SKM-1 (cell line): ENCODE results near the gene SGTB.
"Not testable (repeated sequence)": the region's sequence is repeated elsewhere in the genome, so short reads cannot be mapped to it uniquely, and the experiment has no call there.

ENCODE experiments used
- DNase-seq: peaks from one replicate; lab custom pipeline; 2025; ENCODE audit not compliant: unreplicated experiment; lab: John Stamatoyannopoulos, UW

SGTB gene

DNA sequence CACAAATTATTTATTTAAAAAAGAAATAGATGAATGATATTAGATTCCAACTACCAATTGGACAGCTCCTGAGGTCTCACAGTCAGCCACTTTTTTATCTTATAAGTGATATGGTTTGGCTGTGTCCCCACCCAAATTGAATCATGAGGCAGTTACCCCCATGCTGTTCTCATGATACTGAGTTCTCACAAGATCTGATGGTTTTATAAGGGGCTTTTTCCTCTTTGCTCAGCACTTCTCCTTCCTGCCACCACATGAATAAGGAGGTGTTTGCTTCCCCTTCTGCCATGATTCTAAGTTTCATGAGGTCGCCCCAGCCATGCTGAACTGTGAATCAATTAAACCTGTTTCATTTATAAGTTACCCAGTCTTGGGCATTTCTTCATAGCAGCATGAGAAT lies 13.0 kb upstream of the SGTB start:
- DNase-seq, result no peak

DNA sequence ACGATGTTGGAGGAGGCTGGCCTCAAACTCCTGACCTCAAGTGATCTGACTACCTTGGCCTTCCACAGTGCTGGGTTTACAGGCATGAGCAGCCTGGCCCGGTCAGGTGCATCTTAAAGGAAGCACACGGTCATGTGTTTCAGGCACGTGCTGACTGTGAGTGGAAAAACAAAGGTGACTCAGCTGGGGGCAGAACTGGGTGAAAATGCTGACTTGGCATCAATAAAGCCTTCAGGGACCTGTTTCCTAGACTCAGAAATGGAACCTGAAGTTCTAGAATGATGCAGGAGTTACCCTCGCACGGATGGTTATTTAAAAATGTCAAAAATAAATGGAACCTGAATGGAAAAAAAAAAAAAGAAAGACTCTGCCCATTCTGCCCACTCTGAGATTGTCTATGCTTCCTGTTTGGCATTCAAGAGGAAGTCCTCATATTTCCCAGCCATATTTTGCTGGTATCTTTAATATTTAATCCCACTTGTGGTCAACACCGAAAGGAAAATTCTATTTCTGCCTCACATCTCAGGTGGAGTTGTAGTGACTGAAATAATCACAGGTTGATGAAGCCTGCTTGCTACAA lies 12.4 kb upstream of the SGTB start:
- DNase-seq, result not testable (repeated sequence)

DNA sequence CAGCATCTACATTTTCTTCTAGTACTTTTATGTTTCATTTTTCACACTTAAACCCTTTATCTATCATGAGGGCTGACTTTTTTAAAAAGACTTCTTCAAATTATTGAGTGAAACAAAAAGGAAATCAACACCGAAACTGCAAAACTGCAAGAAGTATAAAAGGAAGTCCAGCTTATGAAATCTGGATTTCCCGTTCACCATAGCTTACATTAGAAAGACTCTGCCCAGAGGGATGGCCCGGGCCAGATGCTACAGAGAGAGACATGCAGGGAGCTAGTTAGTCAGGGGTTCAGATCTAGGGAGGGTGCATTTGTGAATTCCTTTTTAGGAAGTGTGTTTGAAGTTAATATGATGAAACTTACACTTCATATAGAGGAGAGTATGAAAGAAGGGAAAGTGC lies 10.1 kb upstream of the SGTB start:
- not testable (repeated sequence) for DNase-seq

DNA sequence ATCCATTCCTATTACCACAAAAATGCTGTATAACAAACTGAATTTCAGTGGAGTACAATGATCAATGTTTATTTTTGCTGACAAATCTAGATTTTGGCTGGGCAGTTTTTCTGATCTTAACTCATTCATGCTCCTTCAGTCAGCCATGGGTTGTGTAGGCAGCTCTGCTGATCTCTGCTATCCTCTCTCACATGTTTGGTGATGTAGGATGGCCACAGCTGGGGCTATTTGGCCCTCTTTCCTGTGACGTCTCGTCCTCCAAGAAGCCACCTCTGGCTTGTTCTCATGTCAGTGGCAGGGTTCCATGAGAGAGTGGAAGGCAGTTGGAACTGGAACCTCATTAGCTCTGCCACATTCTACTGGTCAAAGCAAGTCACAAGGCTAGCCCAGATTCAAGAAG lies 9.0 kb upstream of the SGTB start:
- DNase-seq, result no peak

DNA sequence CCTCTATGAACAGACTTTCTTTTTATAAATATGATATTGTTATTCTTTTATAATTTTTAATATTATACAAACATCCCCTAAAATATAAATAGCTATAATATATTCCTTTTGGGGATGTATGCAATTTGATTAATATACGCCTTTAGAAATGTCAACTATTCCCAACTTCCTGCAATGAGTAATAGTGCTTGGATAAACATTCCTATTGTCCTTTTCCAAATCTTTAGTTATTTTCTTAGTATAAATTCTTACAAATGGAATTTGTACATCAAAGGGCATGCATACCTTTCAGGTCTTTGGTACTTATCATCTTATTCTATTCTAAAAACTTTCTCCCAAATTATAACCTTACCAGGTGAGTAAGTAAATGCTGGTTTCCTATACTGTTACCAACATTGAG lies 6.3 kb upstream of the SGTB start:
- DNase-seq, result no peak

DNA sequence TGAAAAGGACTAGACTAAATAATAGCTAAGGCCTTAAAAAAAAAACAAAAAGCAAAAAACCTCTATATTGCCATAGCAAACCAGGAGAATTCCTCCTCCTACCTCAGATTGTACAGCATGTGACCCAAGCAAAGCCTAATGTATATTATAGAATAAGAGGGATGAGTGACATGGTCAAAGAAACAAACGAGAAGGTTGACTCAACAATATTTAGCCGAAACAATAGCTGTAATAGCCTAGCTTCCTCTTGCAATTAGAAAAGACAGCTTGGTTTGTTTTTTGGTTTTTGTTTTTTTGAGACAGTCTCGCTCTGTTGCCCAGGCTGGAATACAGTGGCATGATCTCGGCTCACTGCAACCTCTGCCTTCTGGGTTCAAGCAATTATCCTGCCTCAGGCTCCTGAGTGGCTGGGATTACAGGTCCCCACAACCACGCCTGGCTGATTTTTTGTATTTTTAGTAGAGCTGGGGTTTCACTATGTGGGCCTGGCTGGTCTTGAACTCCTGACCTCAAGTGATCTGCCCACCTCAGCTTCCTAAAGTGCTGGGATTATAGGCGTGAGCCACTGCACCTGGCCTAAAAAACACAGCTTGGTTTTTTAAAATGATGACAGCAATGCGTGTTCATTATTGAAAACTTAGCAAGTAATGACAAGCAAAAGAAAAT lies 5.7 kb upstream of the SGTB start:
- no peak for DNase-seq

DNA sequence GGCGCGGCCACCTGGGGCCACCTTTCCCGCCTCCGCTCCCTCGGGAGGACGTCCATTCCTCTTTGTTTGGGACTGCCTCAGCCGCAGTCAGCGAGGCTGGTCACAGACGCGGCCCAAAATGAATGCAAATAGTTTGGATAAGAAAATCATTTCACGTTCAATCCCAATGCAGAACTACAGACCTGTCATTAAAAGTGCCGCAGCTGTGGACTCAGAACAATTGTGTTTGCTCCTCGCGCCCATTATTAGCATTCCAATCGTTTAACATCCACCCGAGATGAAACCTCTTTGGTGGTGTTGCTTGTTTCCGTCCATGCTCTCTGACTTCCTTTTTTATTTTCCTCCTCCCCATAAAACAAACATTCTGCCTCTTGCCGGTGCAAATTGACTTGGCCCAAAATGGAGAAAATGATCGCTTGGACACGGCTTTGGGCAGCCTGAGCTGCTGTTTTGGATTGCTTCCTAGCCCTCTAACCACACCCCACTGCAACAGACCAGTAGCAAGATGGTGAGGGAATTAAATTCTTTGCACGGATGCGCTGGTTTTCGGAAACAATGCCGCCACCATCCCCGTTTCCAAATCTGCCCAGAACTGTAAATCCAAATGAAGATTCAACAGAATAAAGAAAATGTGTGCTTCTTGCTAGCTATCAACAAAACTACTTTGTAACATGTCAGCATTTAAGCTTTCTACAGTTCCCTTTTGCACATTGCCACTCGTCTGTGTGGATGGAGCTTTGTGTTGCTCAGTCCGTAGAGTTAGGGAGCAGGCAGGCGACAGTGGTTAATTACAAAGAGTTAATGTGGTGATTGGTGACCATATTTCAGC lies 880 bp upstream of the SGTB start:
- peak; percentile 37 for DNase-seq

DNA sequence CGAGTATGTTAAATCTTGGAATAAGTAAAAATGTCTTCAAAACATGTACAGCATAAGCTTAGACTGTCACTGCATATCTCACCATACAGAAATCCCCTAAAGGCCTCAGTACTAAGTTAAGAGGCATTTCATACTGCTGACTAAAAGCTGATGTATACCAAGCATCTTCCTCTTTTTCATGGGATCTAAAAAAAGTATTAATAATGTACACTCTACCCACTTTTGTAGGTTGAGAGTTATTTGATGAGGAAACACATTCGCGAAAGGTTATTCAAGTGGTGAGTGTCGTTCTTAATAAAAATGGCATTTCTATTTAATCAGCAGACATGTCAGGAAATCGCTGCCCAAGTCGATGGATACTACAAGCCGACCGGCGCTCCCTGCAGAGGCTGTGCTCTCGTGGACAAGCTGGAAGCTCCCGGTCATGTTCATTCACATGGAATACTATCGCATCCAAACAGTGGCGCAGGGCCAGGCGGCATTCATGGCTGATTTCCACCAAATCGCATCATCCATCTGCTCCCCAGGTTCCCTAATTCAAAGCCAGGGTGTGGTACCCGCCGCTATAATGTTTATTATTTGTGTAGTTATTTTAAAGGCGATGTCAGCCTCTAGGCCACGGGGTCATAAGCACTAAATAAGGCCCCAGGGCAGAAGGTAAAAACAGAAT lies 724 bp downstream of the SGTB start:
- no peak for DNase-seq

DNA sequence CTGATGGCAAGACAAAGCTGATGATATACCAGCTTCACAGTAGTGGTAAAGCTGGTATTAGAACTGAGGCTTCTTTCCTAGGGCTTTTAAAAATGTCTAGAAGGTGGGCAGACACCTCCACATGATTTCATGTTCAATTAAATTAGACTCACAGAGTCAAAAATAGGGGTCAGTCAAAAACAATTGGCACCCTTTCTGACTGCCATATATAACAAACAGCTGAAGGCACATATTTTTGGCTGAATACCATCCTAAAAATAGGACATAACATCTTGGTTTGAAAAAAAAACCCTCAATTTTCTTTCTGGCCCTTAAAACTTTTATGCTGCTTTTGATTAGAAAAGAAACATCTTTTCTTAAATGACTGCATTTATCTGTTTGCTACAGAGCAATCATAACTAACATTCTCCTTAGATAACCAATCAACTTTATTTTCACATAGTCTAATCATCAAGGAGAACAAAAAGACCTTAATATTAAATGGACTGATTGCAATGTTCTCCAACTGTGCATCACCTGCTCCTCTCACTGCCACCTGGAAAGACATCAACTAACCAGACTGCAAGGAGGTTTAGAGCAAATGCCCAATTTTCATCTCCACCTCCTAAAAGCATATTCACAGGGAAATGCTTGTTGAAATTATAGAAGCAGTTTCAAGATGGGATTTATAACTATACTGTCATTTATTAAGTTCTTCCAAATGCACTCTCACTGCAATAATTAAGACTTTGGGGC lies 3.2 kb downstream of the SGTB start:
- no peak for DNase-seq

DNA sequence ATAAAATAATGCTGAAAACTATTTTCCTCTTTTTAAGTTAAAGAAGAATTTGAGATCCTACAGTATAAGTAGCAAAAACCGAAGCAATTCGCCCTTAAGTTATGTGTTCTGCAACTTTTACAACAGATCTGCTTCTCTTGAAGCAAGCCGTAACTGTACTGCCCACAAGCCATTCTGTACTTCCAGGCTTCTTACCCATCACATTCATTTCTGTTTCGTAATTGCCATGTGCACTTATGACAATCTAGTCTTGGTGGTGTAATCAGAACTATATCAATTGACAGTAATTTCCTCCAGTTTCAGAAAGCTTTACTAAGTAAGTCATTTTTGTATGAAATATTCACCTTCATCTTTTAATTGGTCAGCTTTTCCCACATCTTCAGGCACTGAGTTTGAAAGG lies 13.8 kb downstream of the SGTB start:
- DNase-seq, result no peak

DNA sequence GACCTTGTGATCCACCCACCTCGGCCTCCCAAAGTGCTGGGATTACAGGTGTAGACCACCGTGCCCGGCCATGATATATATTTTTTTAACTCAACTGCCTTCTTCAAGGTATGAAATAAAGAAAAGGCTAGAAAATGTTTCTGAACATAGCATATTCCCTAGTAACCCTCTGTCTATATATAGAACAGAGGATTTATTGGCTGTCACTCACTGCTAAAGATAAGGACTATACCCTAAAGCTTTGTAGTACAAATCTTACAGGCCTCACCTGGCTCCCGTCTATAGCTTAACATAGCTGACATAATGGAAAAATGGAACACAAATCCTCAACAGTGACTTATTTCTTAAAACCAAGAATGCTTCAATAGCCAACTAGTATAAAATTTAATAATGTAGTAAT lies 14.2 kb downstream of the SGTB start:
- DNase-seq, result no peak

DNA sequence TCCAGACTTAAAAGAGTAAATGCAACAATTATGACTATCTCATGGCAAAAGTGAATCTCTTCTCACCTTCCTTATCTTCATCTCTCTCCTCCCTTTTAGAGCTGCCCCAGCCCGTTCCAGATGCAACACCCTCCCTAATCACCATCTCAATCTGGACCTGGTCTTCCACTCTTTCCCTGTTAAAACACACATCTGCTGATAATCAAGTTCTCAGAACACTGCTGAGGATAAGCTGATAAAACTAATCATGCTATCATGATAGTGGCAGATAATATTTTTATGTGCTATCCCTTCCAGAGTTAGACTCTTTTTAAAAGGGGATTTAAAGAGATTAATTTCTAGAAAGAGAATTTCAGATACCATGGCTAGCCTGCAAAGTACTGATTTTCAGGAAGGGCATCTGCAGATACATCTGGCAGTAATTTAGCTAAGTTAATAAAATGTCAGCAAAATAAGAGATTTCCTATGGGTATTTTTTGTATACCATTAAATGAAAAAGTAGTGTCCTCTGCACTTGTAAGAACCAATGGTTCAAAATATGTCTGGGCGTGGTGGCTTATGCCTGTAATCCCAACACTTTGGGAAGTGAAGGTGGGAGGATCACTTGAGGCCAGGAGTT lies 17.2 kb downstream of the SGTB start:
- no peak for DNase-seq

DNA sequence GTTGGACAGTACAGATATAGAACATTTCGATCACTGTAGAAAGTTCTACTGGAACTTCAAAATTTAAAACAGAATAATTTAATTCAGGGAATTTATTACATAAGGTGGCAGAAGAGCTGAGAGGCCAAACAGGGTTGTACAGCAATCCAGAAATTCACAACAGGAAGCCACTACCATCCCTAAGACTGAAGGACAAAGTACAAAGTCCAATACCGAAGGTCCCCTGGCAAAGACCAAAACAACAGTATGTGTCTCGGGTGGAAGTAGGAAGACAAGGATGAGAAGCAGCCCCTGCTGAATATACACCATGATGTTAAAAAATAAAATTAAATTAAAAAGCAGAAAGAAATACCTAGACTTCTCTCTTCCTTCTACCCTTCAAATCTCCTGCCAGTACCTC lies 19.9 kb downstream of the SGTB start:
- DNase-seq, result no peak

DNA sequence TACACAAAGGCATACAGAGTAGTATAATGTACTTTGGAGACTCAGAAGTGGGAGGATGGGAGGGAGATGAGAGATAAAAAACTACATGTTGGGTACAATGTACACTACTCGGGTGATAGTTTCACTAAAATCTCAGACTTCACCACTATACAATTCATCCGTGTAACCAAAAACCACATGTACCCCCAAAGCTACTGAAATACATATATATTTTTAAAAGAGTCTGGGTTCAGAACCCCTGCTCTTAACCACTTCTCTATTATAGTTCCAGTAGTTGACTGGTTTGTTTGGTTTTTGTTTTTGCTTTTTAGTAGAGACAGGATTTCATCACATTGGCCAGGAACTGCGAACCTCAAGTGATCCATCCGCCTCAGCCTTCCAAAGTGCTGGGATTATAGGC lies 22.6 kb downstream of the SGTB start:
- DNase-seq, result no peak

DNA sequence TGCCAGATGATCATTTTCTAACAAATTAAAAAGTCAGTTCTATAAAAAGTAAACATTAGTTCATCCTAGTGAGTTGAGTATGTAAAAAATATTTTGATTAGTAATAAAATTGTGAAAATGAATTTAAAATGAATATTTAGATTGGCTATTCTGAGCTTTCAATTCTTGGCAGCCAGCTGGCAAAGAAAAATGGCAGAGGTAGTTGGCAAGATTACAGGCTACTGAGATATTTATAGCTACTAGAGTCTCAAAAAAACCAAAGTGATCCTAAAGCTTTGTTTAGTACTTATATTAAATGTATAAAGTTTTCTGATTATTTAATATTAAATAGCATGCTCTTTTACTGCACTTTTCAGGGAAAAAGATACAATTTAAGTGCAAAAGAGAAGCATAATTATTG lies 25.0 kb downstream of the SGTB start:
- DNase-seq, result no peak

DNA sequence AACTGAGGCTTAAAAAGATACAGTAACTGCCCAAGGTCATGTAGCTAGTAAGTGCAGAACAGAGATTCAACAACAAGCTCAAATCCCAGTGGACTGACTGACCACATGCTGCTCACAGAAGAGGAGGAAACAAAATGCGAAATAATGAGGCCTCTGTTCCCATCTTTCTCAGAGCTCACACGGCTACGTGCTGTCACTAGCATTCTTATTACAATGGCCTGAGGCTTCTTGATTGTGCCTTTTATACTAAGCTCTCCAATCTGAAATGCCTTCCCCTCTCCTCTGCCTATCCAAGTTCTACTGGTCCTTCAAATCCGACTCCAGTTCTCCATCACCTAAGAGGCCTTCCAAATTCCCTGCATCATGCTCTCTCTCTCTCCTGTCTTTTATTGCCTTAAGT lies 26.0 kb downstream of the SGTB start:
- no peak for DNase-seq

DNA sequence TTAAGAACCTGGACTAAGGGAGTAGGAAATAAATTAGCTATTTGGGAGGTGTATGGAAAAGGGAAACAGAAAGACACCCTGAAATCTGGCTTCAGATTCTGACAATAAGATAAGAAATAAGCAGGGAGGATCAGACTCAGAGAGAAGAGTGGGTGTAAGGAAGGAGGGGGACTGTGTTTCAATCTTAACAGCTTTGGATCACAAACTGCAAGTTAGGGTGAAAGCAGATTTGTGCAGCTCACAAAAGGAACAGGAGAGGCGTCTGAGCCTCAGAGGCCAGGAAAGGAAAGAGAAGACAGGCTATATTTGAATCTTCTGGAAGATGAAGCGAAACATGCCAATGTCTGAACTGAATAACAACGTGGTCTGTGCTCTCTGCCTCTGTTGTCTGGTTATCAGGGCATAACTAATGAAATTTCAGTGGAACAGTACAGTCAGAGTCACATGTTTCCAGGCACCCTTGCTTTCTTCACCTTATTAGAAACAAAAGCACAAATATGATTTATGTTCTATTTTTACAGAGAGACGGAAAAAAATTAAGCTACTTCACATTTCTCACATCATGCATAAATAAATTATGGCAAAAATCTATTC lies 26.6 kb downstream of the SGTB start:
- DNase-seq, result no peak

DNA sequence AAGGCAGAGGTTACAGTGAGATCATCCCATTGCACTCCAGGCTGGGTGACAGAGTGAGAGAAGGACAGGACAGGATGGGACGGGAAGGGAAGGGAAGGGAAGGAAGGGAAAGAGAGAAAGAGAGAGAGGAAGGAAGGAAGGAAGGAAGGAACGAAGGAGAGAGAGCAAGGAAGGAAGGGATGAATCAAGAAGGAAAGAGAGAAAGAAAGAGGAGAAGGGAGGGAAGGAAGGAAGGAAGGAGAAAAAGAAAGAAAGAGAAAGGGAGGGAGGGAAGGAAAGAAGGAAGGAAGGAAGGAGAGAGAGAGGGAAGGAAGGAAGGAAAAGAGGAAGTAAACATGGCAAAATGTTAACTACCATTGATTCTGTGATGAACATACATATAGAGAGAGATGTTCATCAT lies 28.8 kb downstream of the SGTB start:
- no peak for DNase-seq

DNA sequence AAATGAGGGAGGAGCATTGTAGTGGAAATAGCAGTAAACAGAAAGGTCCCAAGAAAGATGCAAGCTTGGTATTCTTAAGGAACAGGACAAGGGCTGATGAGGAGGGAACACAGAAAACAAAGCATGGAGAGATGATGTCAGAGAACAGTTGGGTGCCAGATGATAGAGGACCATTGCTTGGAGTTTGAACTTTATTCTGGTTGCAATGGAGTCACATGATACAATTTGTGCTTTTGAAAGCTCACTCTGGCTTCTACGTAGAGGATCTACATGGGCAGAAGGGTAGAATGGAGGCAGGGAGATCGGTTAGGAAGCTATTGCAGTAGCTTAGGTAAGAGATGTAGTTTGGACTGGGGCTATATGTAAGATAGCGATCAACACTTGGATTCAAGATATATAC lies 39.8 kb downstream of the SGTB start:
- DNase-seq, result no peak

DNA sequence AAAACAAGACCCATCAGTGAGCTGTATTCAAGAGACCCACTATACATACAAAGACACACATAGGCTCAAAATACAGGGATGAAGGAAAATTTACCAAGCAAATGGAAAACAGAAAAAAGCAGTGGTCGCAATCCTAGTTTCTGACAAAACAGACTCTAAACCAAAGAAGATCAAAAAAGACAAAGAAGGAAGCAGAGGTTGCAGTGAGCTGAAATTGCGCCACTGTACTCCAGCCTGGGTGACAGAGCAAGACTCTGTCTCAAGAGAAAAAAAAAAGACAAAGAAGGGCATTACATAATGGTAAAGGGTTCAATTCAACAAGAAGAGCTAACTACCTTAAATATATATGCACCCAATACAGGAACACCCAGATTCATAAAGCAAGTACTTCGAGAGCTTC lies 45.9 kb downstream of the SGTB start:
- not testable (repeated sequence) for DNase-seq
